Measurements from ENCODE around the gene MYO16.

MYO16 gene

GRCh38 chr13:108967371-108967770 is 338.0 kb downstream of the MYO16 start:
- POLR2A ChIA-PET: no interaction called here
- TF ChIP-seq ZNF426 (tag by site-specific recombination; IDR thresholded peaks at IDR 0.05) (no peak), PRDM2 (tag by site-specific recombination; IDR thresholded peaks at IDR 0.05; ENCODE audit: borderline replicate concordance) (no peak), ZNF704 (tag by site-specific recombination; IDR thresholded peaks at IDR 0.05) (no peak), ZNF214 (tag by site-specific recombination; IDR thresholded peaks at IDR 0.05; ENCODE audit: borderline replicate concordance) (no peak), MYNN (tag by site-specific recombination; IDR thresholded peaks at IDR 0.05; ENCODE audit: borderline replicate concordance) (no peak), ZNF121 (tag by site-specific recombination; IDR thresholded peaks at IDR 0.05) (no peak), ZNF37A (tag by site-specific recombination; IDR thresholded peaks at IDR 0.05) (no peak), ZNF544 (tag by site-specific recombination; IDR thresholded peaks at IDR 0.05) (no peak), ZSCAN5A (tag by site-specific recombination; IDR thresholded peaks at IDR 0.05) (no peak), ZNF610 (tag by site-specific recombination; IDR thresholded peaks at IDR 0.05; ENCODE audit: borderline replicate concordance) (no peak), ZNF354C (tag by site-specific recombination; IDR thresholded peaks at IDR 0.05; ENCODE audit: borderline replicate concordance, low read depth) (no peak), ZNF274 (IDR thresholded peaks at IDR 0.05; ENCODE audit: low read length) (no peak), ZNF274 (tag by site-specific recombination; IDR thresholded peaks at IDR 0.05; ENCODE audit: borderline replicate concordance) (no peak)
- no peak overlapping the region for H3K27ac ChIP-seq (ENCODE audit: extremely low read depth, low read depth, low read length)

GRCh38 chr13:108968566-108968965 is 339.2 kb downstream of the MYO16 start:
- ChIA-PET CTCF (no interaction called here), POLR2A (no interaction called here)
- TF ChIP-seq ZNF513 (tag by site-specific recombination; IDR thresholded peaks at IDR 0.05): no peak
- H3K27ac ChIP-seq (ENCODE audit: extremely low read depth, low read depth, low read length): no peak overlapping the region
- H3K4me1 ChIP-seq (ENCODE audit: control insufficient read depth, insufficient read depth, low read length): no peaks in the 10 kb centered on the region
- no peak overlapping the region for H3K4me3 ChIP-seq (ENCODE audit: low read depth, low read length)
- no peaks in the 10 kb centered on the region for H3K36me3 ChIP-seq (ENCODE audit: control insufficient read depth in 2 of 2, insufficient read depth in 1 of 2, low read length in 2 of 2)
- no peaks in the 10 kb centered on the region for H3K9me3 ChIP-seq (ENCODE audit: control insufficient read depth, insufficient read depth, low read depth, low read length)

More at GRCh38 chr13:108967371-108967770, 338.0 kb downstream of the MYO16 start:
- H3K36me3 ChIP-seq (ENCODE audit: control insufficient read depth in 2 of 2, insufficient read depth in 1 of 2, low read length in 2 of 2): no peaks in the 10 kb centered on the region
- H3K4me3 ChIP-seq (ENCODE audit: low read depth, low read length): no peak overlapping the region
- no peaks in the 10 kb centered on the region for H3K9me3 ChIP-seq (ENCODE audit: control insufficient read depth, insufficient read depth, low read depth, low read length)
- CTCF ChIA-PET: no interaction called here
- no peaks in the 10 kb centered on the region for H3K4me1 ChIP-seq (ENCODE audit: control insufficient read depth, insufficient read depth, low read length)

All from HEK293 (cell line).